Right ventricle myocardium inferior (tissue), 1 donor: ENCODE data around the gene RBBP9. TPM values are rescaled to one million over a fixed set of nuclear protein-coding genes. Genes with fewer than 3 reads are reported as not detected.

Experiments used
- microRNA-seq: library from miRNA; unstranded; fragments of <30 nt; microRNA quantifications from one replicate; pipeline ENCODE4 v1.2.0, GENCODE V29; 2020
- total RNA-seq: library from RNA; stranded (reverse); fragmentation: NEBNext Ultra II Directional; extraction: Animal tissue kit (Norgen Biotek cat#: 25700); gene quantifications from one replicate; pipeline ENCODE4 v1.2.1, GENCODE V29; 2021
- donor health status: DM: no; HTN: yes; CAD: no; lungs with severe emphysema.

The RBBP9 gene
- total RNA-seq, 1 donor from 2014 or later = 5.1 TPM

Small RNA genes lying within 50 kb of the gene (microRNA-seq; reads per million reads assigned to microRNA genes)
- not detected for gene MIR3192

Other genes with a start within 250 kb of the RBBP9 start
- gene ZNF133, start 208.7 kb downstream of the RBBP9 start, total RNA-seq = 7.6 TPM
- 1.1 TPM for gene DZANK1, start 30.2 kb downstream of the RBBP9 start, total RNA-seq
- 7.7 TPM for gene POLR3F, start 29.8 kb downstream of the RBBP9 start, total RNA-seq
- 8.9 TPM for gene SEC23B, start 10.7 kb upstream of the RBBP9 start, total RNA-seq
- 111 TPM for gene SMIM26, start 70.2 kb upstream of the RBBP9 start, total RNA-seq
- 11.4 TPM for gene DTD1, start 90.8 kb upstream of the RBBP9 start, total RNA-seq